HG03159 (cell line): ENCODE results near the gene BEX5.
"Not testable (repeated sequence)": the region's sequence is repeated elsewhere in the genome, so short reads cannot be mapped to it uniquely, and the experiment has no call there.

Experiments
- ATAC-seq: cut with Tn5 transposase; IDR thresholded peaks from one replicate; pipeline ENCODE4 v1.9.1; 2021; ENCODE audit warnings: mild to moderate bottlenecking, moderate library complexity; ENCODE audit not compliant: unreplicated experiment

Gene BEX5

GRCh38 chrX:102155806-102156179 lies at the start of gene BEX5:
BEX5 (minus strand) TSS chrX:102155977; CDS start chrX:102154265, 1,712 bp downstream.
- peak; percentile 84 for ATAC-seq

- ATAC-seq, result no peak
Measured at GRCh38 chrX:102185967-102186720, 30.4 kb upstream of the BEX5 start.

- peak; percentile 46 for ATAC-seq
Measured at GRCh38 chrX:102154900-102155805, 624 bp downstream of the BEX5 start.

- ATAC-seq, result peak; percentile 7
Measured at GRCh38 chrX:102154218-102154860, 1.4 kb downstream of the BEX5 start.

GRCh38 chrX:102142274-102142673 lies 13.5 kb downstream of the BEX5 start, which contains the start of gene TCEAL6:
TCEAL6 (minus strand) TSS chrX:102142481.
- not testable (repeated sequence) for ATAC-seq

- not testable (repeated sequence) for ATAC-seq
Measured at GRCh38 chrX:102141631-102142030, 14.1 kb downstream of the BEX5 start.

- not testable (repeated sequence) for ATAC-seq
Measured at GRCh38 chrX:102140876-102141275, 14.9 kb downstream of the BEX5 start.

- no peak for ATAC-seq
Measured at GRCh38 chrX:102138064-102138463, 17.7 kb downstream of the BEX5 start.

GRCh38 chrX:102129473-102129872 lies 26.3 kb downstream of the BEX5 start:
- ATAC-seq, result no peak

- no peak for ATAC-seq
Measured at GRCh38 chrX:102126863-102127262, 28.9 kb downstream of the BEX5 start.

GRCh38 chrX:102126080-102126818 lies 29.5 kb downstream of the BEX5 start:
- ATAC-seq, result not testable (repeated sequence)

- not testable (repeated sequence) for ATAC-seq
Measured at GRCh38 chrX:102125436-102125835, 30.3 kb downstream of the BEX5 start, which contains the start of gene TCEAL2. TCEAL2 (plus strand) TSS chrX:102125679; CDS start chrX:102126831, 1,152 bp downstream.

GRCh38 chrX:102125014-102125413 lies 30.8 kb downstream of the BEX5 start:
- not testable (repeated sequence) for ATAC-seq

GRCh38 chrX:102115748-102116147 lies 40.0 kb downstream of the BEX5 start:
- no peak for ATAC-seq

GRCh38 chrX:102113367-102113766 lies 42.4 kb downstream of the BEX5 start:
- ATAC-seq, result no peak
